ENCODE results near the gene PGM5. TPM values are rescaled to one million over a fixed set of nuclear protein-coding genes. Genes with fewer than 3 reads are reported as not detected.

The PGM5 gene
- total RNA-seq, 1 donor from 2014 or later, result not detected

GRCh38 chr9:68493958-68494577 is 137.7 kb downstream of the PGM5 start:
- Mint-ChIP-seq H3K4me1 (ENCODE audit: low read depth) (no peaks in the 10 kb centered on the region), H3K27me3 (ENCODE audit: low read depth) (peaks cover 14% of the 10 kb centered on the region), H3K27ac (ENCODE audit: unreplicated experiment) (no peak overlapping the region), H3K4me3 (ENCODE audit: unreplicated experiment) (no peak overlapping the region), H3K9me3 (ENCODE audit: low read depth) (no peaks in the 10 kb centered on the region), H3K36me3 (ENCODE audit: low read depth) (no peaks in the 10 kb centered on the region)
- no peak for DNase-seq (ENCODE audit: low spot score)
- TF ChIP-seq CTCF (IDR thresholded peaks at IDR 0.05), result no peak

GRCh38 chr9:68495247-68495646 is 138.8 kb downstream of the PGM5 start:
- Mint-ChIP-seq H3K4me3 (ENCODE audit: unreplicated experiment) (no peak overlapping the region), H3K36me3 (ENCODE audit: low read depth) (no peaks in the 10 kb centered on the region), H3K4me1 (ENCODE audit: low read depth) (peaks cover 1% of the 10 kb centered on the region), H3K27me3 (ENCODE audit: low read depth) (peaks cover 14% of the 10 kb centered on the region), H3K9me3 (ENCODE audit: low read depth) (no peaks in the 10 kb centered on the region), H3K27ac (ENCODE audit: unreplicated experiment) (no peak overlapping the region)
- no peak for DNase-seq (ENCODE audit: low spot score)
- TF ChIP-seq CTCF (IDR thresholded peaks at IDR 0.05), result no peak

GRCh38 chr9:68496356-68496755 is 139.9 kb downstream of the PGM5 start:
- TF ChIP-seq CTCF (IDR thresholded peaks at IDR 0.05), result no peak
- H3K36me3 Mint-ChIP-seq (ENCODE audit: low read depth), result no peaks in the 10 kb centered on the region
- no peak for DNase-seq (ENCODE audit: low spot score)
- H3K4me3 Mint-ChIP-seq (ENCODE audit: unreplicated experiment), result no peak overlapping the region
- no peaks in the 10 kb centered on the region for H3K9me3 Mint-ChIP-seq (ENCODE audit: low read depth)
- peaks cover 11% of the 10 kb centered on the region for H3K4me1 Mint-ChIP-seq (ENCODE audit: low read depth)
- H3K27me3 Mint-ChIP-seq (ENCODE audit: low read depth), result peaks cover 14% of the 10 kb centered on the region
- no peak overlapping the region for H3K27ac Mint-ChIP-seq (ENCODE audit: unreplicated experiment)

GRCh38 chr9:68497629-68498028 is 141.2 kb downstream of the PGM5 start:
- no peak overlapping the region for H3K4me3 Mint-ChIP-seq (ENCODE audit: unreplicated experiment)
- DNase-seq (ENCODE audit: low spot score), result no peak
- H3K27me3 Mint-ChIP-seq (ENCODE audit: low read depth), result peaks cover 8% of the 10 kb centered on the region
- no peak for TF ChIP-seq CTCF (IDR thresholded peaks at IDR 0.05)
- no peak overlapping the region for H3K27ac Mint-ChIP-seq (ENCODE audit: unreplicated experiment)
- H3K4me1 Mint-ChIP-seq (ENCODE audit: low read depth), result peaks cover 11% of the 10 kb centered on the region
- no peaks in the 10 kb centered on the region for H3K36me3 Mint-ChIP-seq (ENCODE audit: low read depth)
- H3K9me3 Mint-ChIP-seq (ENCODE audit: low read depth), result no peaks in the 10 kb centered on the region

GRCh38 chr9:68498816-68499215 is 142.4 kb downstream of the PGM5 start:
- H3K9me3 Mint-ChIP-seq (ENCODE audit: low read depth), result no peaks in the 10 kb centered on the region
- no peak for DNase-seq (ENCODE audit: low spot score)
- no peaks in the 10 kb centered on the region for H3K36me3 Mint-ChIP-seq (ENCODE audit: low read depth)
- TF ChIP-seq CTCF (IDR thresholded peaks at IDR 0.05), result no peak
- no peak overlapping the region for H3K4me3 Mint-ChIP-seq (ENCODE audit: unreplicated experiment)
- no peak overlapping the region for H3K27ac Mint-ChIP-seq (ENCODE audit: unreplicated experiment)
- H3K4me1 Mint-ChIP-seq (ENCODE audit: low read depth), result peaks cover 11% of the 10 kb centered on the region
- peaks cover 4% of the 10 kb centered on the region for H3K27me3 Mint-ChIP-seq (ENCODE audit: low read depth)

All from chondrocyte (in vitro differentiated cells).